Umbilical cord (tissue), 2 donors: ENCODE data around the gene MPG. TPM values are rescaled to one million over a fixed set of nuclear protein-coding genes. Genes with fewer than 3 reads are reported as not detected.
A peak's percentile ranks its signal among the peaks of the same experiment; 100 is the strongest.
"Not testable (repeated sequence)": the region's sequence is repeated elsewhere in the genome, so short reads cannot be mapped to it uniquely, and the experiment has no call there.

Experiments used
- DNase-seq: peaks from one replicate; pipeline ENCODE4 v3.0.0-alpha.2; 2015; ENCODE audit warnings: low spot score
- total RNA-seq: library from RNA; depleted of rRNA; stranded (reverse); fragments of >200 nt; gene quantifications from one replicate; pipeline ENCODE4 v1.2.3, GENCODE V29; 2014; ENCODE audit warnings: low replicate concordance; ENCODE audit not compliant: insufficient read depth

The MPG gene
- total RNA-seq, 1 donor from 2014 or later, result 93.4 TPM

- no peak for DNase-seq
These were observed 34.3 kb downstream of the MPG start for GRCh38 chr16:112153-112840.

- no peak for DNase-seq
These were observed 36.3 kb downstream of the MPG start for GRCh38 chr16:114327-114726.

GRCh38 chr16:116015-116414, 38.0 kb downstream of the MPG start:
- no peak for DNase-seq

- peak; percentile 38 for DNase-seq
These were observed 39.6 kb downstream of the MPG start for GRCh38 chr16:117379-118365.

- DNase-seq, result no peak
These were observed 40.8 kb downstream of the MPG start for GRCh38 chr16:118857-119256.

GRCh38 chr16:119295-119694, 41.3 kb downstream of the MPG start:
- DNase-seq, result no peak

GRCh38 chr16:119835-120491, 41.9 kb downstream of the MPG start:
- DNase-seq, result no peak

- no peak for DNase-seq
These were observed 42.7 kb downstream of the MPG start for GRCh38 chr16:120756-121155.

GRCh38 chr16:122361-122760, 44.3 kb downstream of the MPG start:
- no peak for DNase-seq

- DNase-seq, result not testable (repeated sequence)
These were observed 45.7 kb downstream of the MPG start for GRCh38 chr16:123558-124350.

GRCh38 chr16:125011-125410, 47.0 kb downstream of the MPG start:
- DNase-seq, result no peak

- no peak for DNase-seq
These were observed 51.0 kb downstream of the MPG start for GRCh38 chr16:129075-129474.

- DNase-seq, result no peak
These were observed 52.6 kb downstream of the MPG start for GRCh38 chr16:130533-131173.

- DNase-seq, result no peak
These were observed 54.1 kb downstream of the MPG start for GRCh38 chr16:132120-132519.

- no peak for DNase-seq
These were observed 55.7 kb downstream of the MPG start for GRCh38 chr16:133716-134115.

Other genes starting within 250 kb of the MPG start
- 0.72 TPM for gene POLR3K, start 24.6 kb upstream of the MPG start, total RNA-seq
- gene SNRNP25, start 24.4 kb upstream of the MPG start, total RNA-seq, result 11.1 TPM
- gene RHBDF1, start 5.6 kb upstream of the MPG start, total RNA-seq, result 27.4 TPM
- 10.1 TPM for gene NPRL3, start 60.4 kb downstream of the MPG start, total RNA-seq
- gene HBZ, start 74.4 kb downstream of the MPG start, total RNA-seq, result not detected
- 257 TPM for gene HBM, start 87.8 kb downstream of the MPG start, total RNA-seq
- 7,657 TPM for gene HBA2, start 94.7 kb downstream of the MPG start, total RNA-seq
- gene HBA1, start 98.5 kb downstream of the MPG start, total RNA-seq, result 3,215 TPM
- gene HBQ1, start 102.2 kb downstream of the MPG start, total RNA-seq, result not detected
- gene LUC7L, start 151.2 kb downstream of the MPG start, total RNA-seq, result 50.3 TPM
- 50.8 TPM for gene FAM234A, start 156.6 kb downstream of the MPG start, total RNA-seq
- gene RGS11, start 197.7 kb downstream of the MPG start, total RNA-seq, result 6.0 TPM
- 18.3 TPM for gene ARHGDIG, start 202.4 kb downstream of the MPG start, total RNA-seq
- 9.9 TPM for gene PDIA2, start 204.9 kb downstream of the MPG start, total RNA-seq